Pancreas (tissue), 10 donors: ENCODE measurements around the gene DHX58. TPM values are rescaled to one million over a fixed set of nuclear protein-coding genes. Genes with fewer than 3 reads are reported as not detected.

Experiments
- ATAC-seq, 4 donors: fragments of 200-7000 bp; cut with Tn5 transposase; one replicate each; pipeline versions ENCODE4 v1.8.0 to v1.9.1; 2020; ENCODE audit warnings: mild to moderate bottlenecking in 4 of 4, moderate library complexity in 4 of 4
- DNase-seq, 6 donors: peaks; one replicate each; pipeline ENCODE4 v3.0.0-alpha.2; 2020
- FAIRE-seq: peaks from 2 replicates; lab custom pipeline; 2012; peaks lifted over from hg19 to GRCh38; lab: Jason Lieb, UNC
- H3K27ac ChIP-seq, 4 donors: fragments of 200-600 bp; sonication (generic); 1 replicate in 3 of 4; 2 replicates in 1 of 4; pipeline versions ENCODE4 v1.5.0 to v1.8.0; 2020
- H3K27me3 ChIP-seq, 4 donors: fragments of 200-600 bp; one replicate each; pipeline ENCODE4 v1.8.0; 2021
- H3K36me3 ChIP-seq, 3 donors: fragments of 200-600 bp; sonication (generic) in 1 of 3; one replicate each; pipeline versions ENCODE4 v1.5.0 to v1.8.0; 2020 to 2021
- H3K4me1 ChIP-seq, 3 donors: fragments of 200-600 bp; one replicate each; pipeline ENCODE4 v1.8.0; 2021
- H3K4me3 ChIP-seq, 4 donors: fragments of 200-600 bp; sonication (generic) in 2 of 4; one replicate each; pipeline versions ENCODE4 v1.5.0 to v1.8.0; 2020 to 2021
- H3K9me3 ChIP-seq, 4 donors: fragments of 200-600 bp; one replicate each; pipeline ENCODE4 v1.8.0; 2021
- CTCF ChIP-seq, 4 donors: fragments of 200-600 bp; sonication (generic) in 3 of 4; IDR thresholded peaks; one replicate each; pipeline versions ENCODE4 v1.5.0 to v1.8.0; 2021; ENCODE audit warnings: antibody characterized with exemption in 4 of 4
- WGBS, 2 donors: extraction: QIAGEN DNeasy Blood & Tissue Kit; methylation state at CpG; one replicate each; pipeline ENCODE4 v1.1.7; 2013; 5-methylcytosine and 5-hydroxymethylcytosine counted together
- intact Hi-C, 3 donors: fragments of 100-400 bp; cut with DNase I; formaldehyde crosslinking; loops; one replicate each; pipeline versions ENCODE4 v1.11.1 to v1.14.2; 2022
- polyA plus RNA-seq, 2 donors: library from polyadenylated mRNA; stranded (reverse); fragments of 200-250 nt; gene quantifications; one replicate each; pipeline ENCODE4 v1.2.3, GENCODE V29; 2013
- total RNA-seq, 6 donors: library from RNA; stranded (reverse); fragmentation: NEBNext Ultra II Directional in 4 of 6; extraction: Animal tissue kit (Norgen Biotek cat#: 25700) in 4 of 6; gene quantifications; one replicate each; pipeline versions ENCODE4 v1.2.1 to v1.2.4, GENCODE V29; 2021 to 2023
- donor health status: healthy with polysubstance abuse.
- donor health status: DM: no; HTN: no; CAD: no; lungs with moderate emphysema.
- donor health status: DM: no; HTN: no; CAD: no.
- donor health status: control.
- donor health status: control.
- donor health status: Bipolar disorder and iron deficiency.
- donor health status: DM: yes; HTN: yes; CAD: no.
- donor health status: DM: no; HTN: no; CAD: no.
- donor health status: DM: no; HTN: no; CAD: no.
- donor health status: DM: yes; HTN: yes; CAD: no.

DHX58 gene
- total and polyA plus RNA-seq, 8 donors = 3.7 to 22.8 (median 6.8) TPM

GRCh38 chr17:42079541-42079940 lies 33.0 kb downstream of the DHX58 start:
- intact Hi-C loops = no loop called here
- 68 to 73% methylated on average over 2 of the region's 2 CpGs for WGBS, 2 donors
- H3K4me1 ChIP-seq = no peaks in the 10 kb centered on the region
- no peak overlapping the region for H3K27ac ChIP-seq
- DNase-seq = no peak
- no peaks in the 10 kb centered on the region for H3K36me3 ChIP-seq
- no peak overlapping the region for H3K4me3 ChIP-seq
- no peak for TF ChIP-seq CTCF (IDR thresholded peaks at IDR 0.05)
- H3K9me3 ChIP-seq = no peaks in the 10 kb centered on the region
- ATAC-seq = no peak
- no peak for FAIRE-seq
- no peaks in the 10 kb centered on the region for H3K27me3 ChIP-seq

GRCh38 chr17:42078396-42079043 lies 34.0 kb downstream of the DHX58 start:
- 75 to 78% methylated on average over 8 of the region's 8 CpGs for WGBS, 2 donors
- TF ChIP-seq CTCF (IDR thresholded peaks at IDR 0.05) = no peak
- Histone ChIP-seq H3K9me3 (no peaks in the 10 kb centered on the region), H3K27ac (no peak overlapping the region), H3K4me1 (no peaks in the 10 kb centered on the region), H3K36me3 (no peaks in the 10 kb centered on the region), H3K4me3 (no peak overlapping the region), H3K27me3 (no peaks in the 10 kb centered on the region)
- intact Hi-C loops = no loop called here
- FAIRE-seq (no peak), ATAC-seq (no peak), DNase-seq (no peak)

- intact Hi-C loops = no loop called here
Measured at GRCh38 chr17:42077755-42078154, 34.8 kb downstream of the DHX58 start.

GRCh38 chr17:42076797-42077559 lies 35.5 kb downstream of the DHX58 start:
- 76 to 78% methylated on average over 4 of the region's 4 CpGs for WGBS, 2 donors
- no peak for TF ChIP-seq CTCF (IDR thresholded peaks at IDR 0.05)
- intact Hi-C loops = no loop called here
- Histone ChIP-seq H3K9me3 (no peaks in the 10 kb centered on the region), H3K4me3 (no peak overlapping the region), H3K4me1 (peaks cover 0 to 2% (median 0%) of the 10 kb centered on the region in 3 donors), H3K27ac (no peak overlapping the region), H3K36me3 (no peaks in the 10 kb centered on the region), H3K27me3 (no peaks in the 10 kb centered on the region)
- no peak for FAIRE-seq
- no peak for DNase-seq
- no peak for ATAC-seq

More at GRCh38 chr17:42077755-42078154, 34.8 kb downstream of the DHX58 start:
- no peak overlapping the region for H3K4me3 ChIP-seq
- no peaks in the 10 kb centered on the region for H3K36me3 ChIP-seq
- no peak for FAIRE-seq
- TF ChIP-seq CTCF (IDR thresholded peaks at IDR 0.05) = no peak
- no peaks in the 10 kb centered on the region for H3K9me3 ChIP-seq
- no peak for DNase-seq
- H3K27ac ChIP-seq = no peak overlapping the region
- ATAC-seq = no peak
- H3K4me1 ChIP-seq = no peaks in the 10 kb centered on the region
- 80 to 81% methylated on average over 5 of the region's 5 CpGs for WGBS, 2 donors
- no peaks in the 10 kb centered on the region for H3K27me3 ChIP-seq

GRCh38 chr17:42075789-42076188 lies 36.7 kb downstream of the DHX58 start:
- Histone ChIP-seq H3K4me3 (no peak overlapping the region), H3K27me3 (no peaks in the 10 kb centered on the region), H3K27ac (no peak overlapping the region), H3K36me3 (no peaks in the 10 kb centered on the region), H3K4me1 (peaks cover 0 to 2% (median 0%) of the 10 kb centered on the region in 3 donors), H3K9me3 (no peaks in the 10 kb centered on the region)
- FAIRE-seq (no peak), ATAC-seq (no peak), DNase-seq (no peak)
- TF ChIP-seq CTCF (IDR thresholded peaks at IDR 0.05) = no peak
- intact Hi-C loops = no loop called here
- 58 to 60% methylated on average over 6 of the region's 6 CpGs for WGBS, 2 donors
